H1 (cell line): ENCODE results near the gene ST6GALNAC4. TPM values are rescaled to one million over a fixed set of nuclear protein-coding genes. Genes with fewer than 3 reads are reported as not detected.

Experiments
- ASH2L ChIP-seq: fragments of 200-600, 300-600 bp; sonication (generic); IDR thresholded peaks from one replicate; pipeline ENCODE4 v1.7.1; 2017; ENCODE audit warnings: low read length
- ATF2 ChIP-seq: IDR thresholded peaks from 2 replicates; pipeline ENCODE4 v1.6.1; 2012; ENCODE audit warnings: low read length, inconsistent platforms
- RBBP5 ChIP-seq: IDR thresholded peaks from 2 replicates; pipeline ENCODE4 v1.7.1; 2012; ENCODE audit warnings: low read depth, mild to moderate bottlenecking, inconsistent platforms, low read length, moderate library complexity, borderline replicate concordance
- RXRA ChIP-seq: IDR thresholded peaks from 2 replicates; pipeline ENCODE4 v1.6.1; 2011; ENCODE audit warnings: low read depth, mild to moderate bottlenecking, low read length, moderate library complexity; ENCODE audit not compliant: insufficient read depth
- SAP30 ChIP-seq: fragments of 300-600 bp; sonication (generic); IDR thresholded peaks from 2 replicates; pipeline ENCODE4 v1.7.1; 2012; ENCODE audit warnings: low read length, moderate library complexity, mild to moderate bottlenecking, inconsistent platforms; ENCODE audit not compliant: insufficient read depth, insufficient replicate concordance
- SUZ12 ChIP-seq: fragments of 200-600 bp; sonication (generic); IDR thresholded peaks from 2 replicates; pipeline ENCODE4 v1.6.1; 2012; ENCODE audit warnings: mild to moderate bottlenecking, inconsistent platforms, low read length, moderate library complexity, mixed read lengths
- polyA plus RNA-seq, 7 experiments: library from polyadenylated mRNA; depleted of rRNA in 3 of 7; stranded (reverse) in 5 of 7; unstranded in 2 of 7; fragments of >200 nt in 5 of 7; fragments of 200-250 nt in 2 of 7; gene quantifications; 1 replicate in 5 of 7; 2 replicates in 1 of 7; 4 replicates in 1 of 7; pipeline versions ENCODE4 v1.2.1 to v1.2.3, GENCODE V29; 2011 to 2013; ENCODE audit warnings: missing spikeins in 2 of 7, mixed read lengths in 2 of 7
- total RNA-seq: library from RNA; stranded (reverse); fragmentation: NEBNext Ultra II Directional; extraction: Animal tissue kit (Norgen Biotek cat#: 25700); gene quantifications from 2 replicates; pipeline ENCODE4 v1.2.1, GENCODE V29; 2021
- TF ChIP-seq, protein P1 (sequence below), 3 experiments: IDR thresholded peaks; 1 replicate in 2 of 3; 2 replicates in 1 of 3; pipeline versions ENCODE4 v1.5.1 to v1.6.1; 2011; ENCODE audit warnings: low read length in 3 of 3, mild to moderate bottlenecking in 3 of 3, inconsistent platforms in 2 of 3, low read depth in 1 of 3, moderate library complexity in 1 of 3; ENCODE audit not compliant: insufficient read depth in 1 of 3; ENCODE audit errors: control extremely low read depth in 1 of 3

Gene ST6GALNAC4
- total and polyA plus RNA-seq, 2 of the 8 experiments (the other 6 are each of a cell fraction or from before 2014, with no cell fraction given): 21.8 to 34.1 TPM

- TF ChIP-seq, protein P1, sequence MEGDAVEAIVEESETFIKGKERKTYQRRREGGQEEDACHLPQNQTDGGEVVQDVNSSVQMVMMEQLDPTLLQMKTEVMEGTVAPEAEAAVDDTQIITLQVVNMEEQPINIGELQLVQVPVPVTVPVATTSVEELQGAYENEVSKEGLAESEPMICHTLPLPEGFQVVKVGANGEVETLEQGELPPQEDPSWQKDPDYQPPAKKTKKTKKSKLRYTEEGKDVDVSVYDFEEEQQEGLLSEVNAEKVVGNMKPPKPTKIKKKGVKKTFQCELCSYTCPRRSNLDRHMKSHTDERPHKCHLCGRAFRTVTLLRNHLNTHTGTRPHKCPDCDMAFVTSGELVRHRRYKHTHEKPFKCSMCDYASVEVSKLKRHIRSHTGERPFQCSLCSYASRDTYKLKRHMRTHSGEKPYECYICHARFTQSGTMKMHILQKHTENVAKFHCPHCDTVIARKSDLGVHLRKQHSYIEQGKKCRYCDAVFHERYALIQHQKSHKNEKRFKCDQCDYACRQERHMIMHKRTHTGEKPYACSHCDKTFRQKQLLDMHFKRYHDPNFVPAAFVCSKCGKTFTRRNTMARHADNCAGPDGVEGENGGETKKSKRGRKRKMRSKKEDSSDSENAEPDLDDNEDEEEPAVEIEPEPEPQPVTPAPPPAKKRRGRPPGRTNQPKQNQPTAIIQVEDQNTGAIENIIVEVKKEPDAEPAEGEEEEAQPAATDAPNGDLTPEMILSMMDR (IDR thresholded peaks at IDR 0.05; ENCODE audit: control extremely low read depth in 1 of 3, insufficient read depth in 1 of 3, low read depth in 1 of 3, low read length in 3 of 3): no peak
- TF ChIP-seq ATF2 (no peak), ASH2L (no peak), RBBP5 (no peak), SAP30 (no peak), SUZ12 (no peak), RXRA (no peak)
Measured at GRCh38 chr9:127876026-127876763, 40.6 kb downstream of the ST6GALNAC4 start (continued).
